Stomach (tissue), 4 donors: Measurements from ENCODE around the gene MS4A2.

Experiments used
- POLR2A ChIP-seq, 4 donors: fragments of 450-650 bp; IDR thresholded peaks; one replicate each; pipeline ENCODE4 v1.6.1; 2016; ENCODE audit warnings: antibody characterized with exemption in 4 of 4, control low read depth in 2 of 4, mild to moderate bottlenecking in 1 of 4, moderate library complexity in 1 of 4
- TF ChIP-seq, protein P1 (sequence below), 7 experiments: fragments of 450-650 bp in 4 of 7; fragments of 200-600 bp in 3 of 7; sonication (generic) in 3 of 7; IDR thresholded peaks; one replicate each; pipeline ENCODE4 v1.5.1; 2016 to 2019; ENCODE audit warnings: antibody characterized with exemption in 7 of 7, control low read depth in 2 of 7, mild to moderate bottlenecking in 1 of 7

DNA sequence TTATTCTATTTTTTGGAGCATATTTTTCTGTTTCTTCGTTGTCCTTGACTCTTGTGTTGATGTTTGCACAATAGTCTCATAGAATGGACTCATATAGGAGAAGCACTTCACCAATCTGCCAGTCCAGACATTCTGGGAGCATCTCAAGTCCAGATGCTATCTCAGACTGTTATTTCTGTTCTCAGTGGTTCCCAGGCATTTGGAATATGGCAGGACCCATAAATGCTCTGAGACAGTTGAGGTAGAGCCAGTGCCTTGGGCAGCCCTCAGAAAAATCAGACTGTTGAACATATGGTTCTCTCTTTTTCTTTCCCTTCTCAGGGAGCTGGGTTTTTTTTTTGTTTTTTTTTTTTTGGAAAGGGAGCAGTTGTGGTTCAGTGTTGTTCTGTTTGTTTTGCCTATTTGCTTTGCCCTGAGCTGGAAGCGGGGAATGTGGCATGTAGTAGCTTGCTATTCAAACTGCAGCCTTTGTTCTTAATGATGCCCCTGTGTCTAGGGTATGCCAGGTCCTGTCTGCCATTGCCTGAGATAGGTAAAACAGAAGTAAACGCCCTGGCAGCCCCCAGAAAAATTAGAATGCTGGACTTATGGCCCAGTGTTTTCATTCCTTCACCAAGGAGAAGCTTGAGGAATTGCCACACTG is 3.7 kb upstream of the MS4A2 start:
- TF ChIP-seq, protein P1, sequence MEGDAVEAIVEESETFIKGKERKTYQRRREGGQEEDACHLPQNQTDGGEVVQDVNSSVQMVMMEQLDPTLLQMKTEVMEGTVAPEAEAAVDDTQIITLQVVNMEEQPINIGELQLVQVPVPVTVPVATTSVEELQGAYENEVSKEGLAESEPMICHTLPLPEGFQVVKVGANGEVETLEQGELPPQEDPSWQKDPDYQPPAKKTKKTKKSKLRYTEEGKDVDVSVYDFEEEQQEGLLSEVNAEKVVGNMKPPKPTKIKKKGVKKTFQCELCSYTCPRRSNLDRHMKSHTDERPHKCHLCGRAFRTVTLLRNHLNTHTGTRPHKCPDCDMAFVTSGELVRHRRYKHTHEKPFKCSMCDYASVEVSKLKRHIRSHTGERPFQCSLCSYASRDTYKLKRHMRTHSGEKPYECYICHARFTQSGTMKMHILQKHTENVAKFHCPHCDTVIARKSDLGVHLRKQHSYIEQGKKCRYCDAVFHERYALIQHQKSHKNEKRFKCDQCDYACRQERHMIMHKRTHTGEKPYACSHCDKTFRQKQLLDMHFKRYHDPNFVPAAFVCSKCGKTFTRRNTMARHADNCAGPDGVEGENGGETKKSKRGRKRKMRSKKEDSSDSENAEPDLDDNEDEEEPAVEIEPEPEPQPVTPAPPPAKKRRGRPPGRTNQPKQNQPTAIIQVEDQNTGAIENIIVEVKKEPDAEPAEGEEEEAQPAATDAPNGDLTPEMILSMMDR (IDR thresholded peaks at IDR 0.05), result no peak
- TF ChIP-seq POLR2A (IDR thresholded peaks at IDR 0.05), result no peak
